ENCODE measurements around the gene SCLT1. TPM values are rescaled to one million over a fixed set of nuclear protein-coding genes. Genes with fewer than 3 reads are reported as not detected.

SCLT1 gene
- total and polyA plus RNA-seq, 2 of the 4 experiments (the other 2 are of a cell fraction), result 4.9 to 7.7 TPM

- CTCF ChIA-PET, result interaction anchor here (1.1 kb wide), 1 partner anchor 416 kb away, joined by 3 read pairs; no protein-coding TSS in a partner anchor
- in situ Hi-C loops (cut with MboI; ENCODE audit: low sequenced_read_pairs), result loop anchor here (10.0 kb wide), 4 partner anchors 225 to 675 kb away; partner anchors contain the start of genes C4orf33, PGRMC2 and SCLT1
- H2AK9ac ChIP-seq (replicated peaks; ENCODE audit: low read depth, low read length, poor library complexity), result no peak overlapping the region
- peaks cover 24 to 50% of the 10 kb centered on the region in 2 experiments for H3K79me1 ChIP-seq (ENCODE audit: low read depth in 1 of 2, low read length in 2 of 2)
- peak overlapping the region; percentile 85; the same call in 2 of the 3 replicates for H2BK15ac ChIP-seq (ENCODE audit: low read depth, low read length)
- peaks cover 12% of the 10 kb centered on the region for H3K9me1 ChIP-seq (ENCODE audit: insufficient read depth, low read length)
- H3K9me3 ChIP-seq (ENCODE audit: control insufficient read depth, insufficient read depth, low read length), result no peaks in the 10 kb centered on the region
- H3K27ac ChIP-seq (ENCODE audit: insufficient read depth, low read length), result no peak overlapping the region
- POLR2A ChIA-PET (ENCODE audit: unreplicated experiment), result interaction anchor here (0.6 kb wide), 1 partner anchor 403 kb away, joined by 4 read pairs; no protein-coding TSS in a partner anchor
- H3K4me3 ChIP-seq (ENCODE audit: insufficient read depth, low read depth, low read length), result no peak overlapping the region
- dilution Hi-C loops (cut with HindIII; ENCODE audit: low sequenced_read_pairs, unreplicated experiment), result no loop called here
- H3K4ac ChIP-seq (ENCODE audit: low read depth, low read length), result peak overlapping the region; percentile 52; the same call in 1 of the 2 replicates
- no peaks in the 10 kb centered on the region for H3K27me3 ChIP-seq (ENCODE audit: control insufficient read depth, insufficient read depth, low read length)
- H4K5ac ChIP-seq (ENCODE audit: low read depth, low read length), result peak overlapping the region; percentile 72; the same call in 1 of the 2 replicates
- no peak for TF ChIP-seq USF2 (IDR thresholded peaks at IDR 0.05; ENCODE audit: low read depth, low read length)
- TF ChIP-seq FOS (IDR thresholded peaks at IDR 0.05; ENCODE audit: low read depth, low read length), result peak; percentile 16; the same call in 1 of the 2 replicates
- H2AK5ac ChIP-seq (ENCODE audit: low read depth, low read length), result peak overlapping the region; percentile 75; the same call in 1 of the 2 replicates
- H3K36me3 ChIP-seq (ENCODE audit: control insufficient read depth, insufficient read depth, low read length), result peaks cover 23% of the 10 kb centered on the region
- no peak overlapping the region for H2BK20ac ChIP-seq (ENCODE audit: low read depth, low read length)
- H3K4me2 ChIP-seq (ENCODE audit: low read depth, low read length), result no peak overlapping the region
- peaks cover 12% of the 10 kb centered on the region for H3K4me1 ChIP-seq (ENCODE audit: control insufficient read depth, insufficient read depth, low read length)
- H2BK5ac ChIP-seq (ENCODE audit: low read depth, low read length, poor library complexity, severe bottlenecking), result peak overlapping the region; percentile 74
- no peaks in the 10 kb centered on the region for H4K20me1 ChIP-seq (ENCODE audit: insufficient read depth, low read length)
- intact Hi-C loops (cut with micrococcal nuclease), result loop anchor here (10.0 kb wide), 1 partner anchor 475 kb away; no protein-coding TSS in a partner anchor
- peak overlapping the region; percentile 59; the same call in 1 of the 2 replicates for H3K18ac ChIP-seq (ENCODE audit: low read depth, low read length)
- H3K14ac ChIP-seq (replicated peaks; ENCODE audit: low read depth, low read length), result 0 out of 2 replicates have a peak overlapping the region, but pooled peaks have one; percentile 20
- no peak overlapping the region for H2AFZ ChIP-seq (replicated peaks; ENCODE audit: low read length, poor library complexity)
- H4K8ac ChIP-seq (ENCODE audit: low read depth in 2 of 2, low read length in 2 of 2), result peak overlapping the region; percentile 4 to 52; a peak in 3 of 4 replicates
- no peak overlapping the region for H3K9ac ChIP-seq (ENCODE audit: low read depth, low read length)
- BruUV-seq (replicated peaks), result no TSS peak
- peak overlapping the region; percentile 29; the same call in 1 of the 2 replicates for H3K23ac ChIP-seq (ENCODE audit: low read depth, low read length)
- peak; percentile 36 for DNase-seq
- H2BK120ac ChIP-seq (ENCODE audit: low read depth, low read length), result peak overlapping the region; percentile 50; the same call in 1 of the 2 replicates
- H3K56ac ChIP-seq (ENCODE audit: extremely low read depth, insufficient read depth, low read length), result no peak overlapping the region
- ATAC-seq (ENCODE audit: low read depth), result no peak
- WGBS, 2 experiments (ENCODE audit: extremely low coverage in 2 of 2, insufficient read length in 1 of 2), result 100% methylated on average over 1 of the region's 2 CpGs; no CpG with 5 or more reads in 1 of the 2 experiments
- peak overlapping the region; percentile 31 for H4K91ac ChIP-seq (ENCODE audit: insufficient read depth, low read depth, low read length)
Observed at GRCh38 chr4:128869776-128870509, 223.4 kb downstream of the SCLT1 start.
